Raji (cell line): ENCODE measurements around the gene LRRC8C.

Experiments used
- POLR2A ChIP-seq: IDR thresholded peaks from 2 replicates; pipeline ENCODE4 v1.6.1; 2011; ENCODE audit warnings: low read depth, low read length, control low read depth; ENCODE audit not compliant: insufficient read depth

The LRRC8C gene

GRCh38 chr1:89672489-89673183 is 39.7 kb downstream of the LRRC8C start:
- no peak for TF ChIP-seq POLR2A

- TF ChIP-seq POLR2A: no peak
Measured at GRCh38 chr1:89673251-89673650, 40.3 kb downstream of the LRRC8C start.

GRCh38 chr1:89675677-89676076 is 42.8 kb downstream of the LRRC8C start:
- TF ChIP-seq POLR2A: no peak

GRCh38 chr1:89681045-89681729 is 48.3 kb downstream of the LRRC8C start:
- no peak for TF ChIP-seq POLR2A

GRCh38 chr1:89682611-89683010 is 49.7 kb downstream of the LRRC8C start:
- no peak for TF ChIP-seq POLR2A

GRCh38 chr1:89685461-89685860 is 52.5 kb downstream of the LRRC8C start:
- TF ChIP-seq POLR2A: no peak

GRCh38 chr1:89686520-89686919 is 53.6 kb downstream of the LRRC8C start:
- TF ChIP-seq POLR2A: no peak

- TF ChIP-seq POLR2A: no peak
Measured at GRCh38 chr1:89687254-89687653, 54.3 kb downstream of the LRRC8C start.

- TF ChIP-seq POLR2A: no peak
Measured at GRCh38 chr1:89688607-89689006, 55.7 kb downstream of the LRRC8C start.

- no peak for TF ChIP-seq POLR2A
Measured at GRCh38 chr1:89689234-89689633, 56.3 kb downstream of the LRRC8C start.

GRCh38 chr1:89690595-89690994 is 57.7 kb downstream of the LRRC8C start:
- TF ChIP-seq POLR2A: no peak

GRCh38 chr1:89692601-89693521 is 59.9 kb downstream of the LRRC8C start:
- TF ChIP-seq POLR2A: no peak

GRCh38 chr1:89695847-89696246 is 62.9 kb downstream of the LRRC8C start:
- TF ChIP-seq POLR2A: no peak

GRCh38 chr1:89697383-89697782 is 64.5 kb downstream of the LRRC8C start:
- TF ChIP-seq POLR2A: no peak

GRCh38 chr1:89698020-89698560 is 65.2 kb downstream of the LRRC8C start:
- TF ChIP-seq POLR2A: no peak
